ENCODE data around the gene MRPL14. TPM values are rescaled to one million over a fixed set of nuclear protein-coding genes. Genes with fewer than 3 reads are reported as not detected.

Gene MRPL14
- total and polyA plus RNA-seq, 9 of the 15 experiments (the other 6 are each of a cell fraction or from before 2014, with no cell fraction given), result 126 to 424 (median 165) TPM

GRCh38 chr6:44133003-44133931 lies 6.0 kb upstream of the MRPL14 start (continued):
- TF ChIP-seq, protein P1, sequence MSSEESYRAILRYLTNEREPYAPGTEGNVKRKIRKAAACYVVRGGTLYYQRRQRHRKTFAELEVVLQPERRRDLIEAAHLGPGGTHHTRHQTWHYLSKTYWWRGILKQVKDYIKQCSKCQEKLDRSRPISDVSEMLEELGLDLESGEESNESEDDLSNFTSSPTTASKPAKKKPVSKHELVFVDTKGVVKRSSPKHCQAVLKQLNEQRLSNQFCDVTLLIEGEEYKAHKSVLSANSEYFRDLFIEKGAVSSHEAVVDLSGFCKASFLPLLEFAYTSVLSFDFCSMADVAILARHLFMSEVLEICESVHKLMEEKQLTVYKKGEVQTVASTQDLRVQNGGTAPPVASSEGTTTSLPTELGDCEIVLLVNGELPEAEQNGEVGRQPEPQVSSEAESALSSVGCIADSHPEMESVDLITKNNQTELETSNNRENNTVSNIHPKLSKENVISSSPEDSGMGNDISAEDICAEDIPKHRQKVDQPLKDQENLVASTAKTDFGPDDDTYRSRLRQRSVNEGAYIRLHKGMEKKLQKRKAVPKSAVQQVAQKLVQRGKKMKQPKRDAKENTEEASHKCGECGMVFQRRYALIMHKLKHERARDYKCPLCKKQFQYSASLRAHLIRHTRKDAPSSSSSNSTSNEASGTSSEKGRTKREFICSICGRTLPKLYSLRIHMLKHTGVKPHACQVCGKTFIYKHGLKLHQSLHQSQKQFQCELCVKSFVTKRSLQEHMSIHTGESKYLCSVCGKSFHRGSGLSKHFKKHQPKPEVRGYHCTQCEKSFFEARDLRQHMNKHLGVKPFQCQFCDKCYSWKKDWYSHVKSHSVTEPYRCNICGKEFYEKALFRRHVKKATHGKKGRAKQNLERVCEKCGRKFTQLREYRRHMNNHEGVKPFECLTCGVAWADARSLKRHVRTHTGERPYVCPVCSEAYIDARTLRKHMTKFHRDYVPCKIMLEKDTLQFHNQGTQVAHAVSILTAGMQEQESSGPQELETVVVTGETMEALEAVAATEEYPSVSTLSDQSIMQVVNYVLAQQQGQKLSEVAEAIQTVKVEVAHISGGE (CRISPR knock-in tag; IDR thresholded peaks at IDR 0.05), result 0 out of 6 replicates have a peak, but pooled peaks of 1 of the 3 experiments have one; percentile 21
- TF ChIP-seq RCOR1 (IDR thresholded peaks at IDR 0.05; ENCODE audit: borderline replicate concordance in 1 of 2, low read depth in 2 of 2, low read length in 2 of 2), result peak in 1 of 2 experiments; percentile 14; a peak in 1 of 4 replicates
- TF ChIP-seq ZSCAN29 (IDR thresholded peaks at IDR 0.05), result no peak
- no peak for TF ChIP-seq ZNF644 (tag; IDR thresholded peaks at IDR 0.05; ENCODE audit: low read depth)
- TF ChIP-seq NRF1 (conservative IDR thresholded peaks at IDR 0.05 in 1 of 2, IDR thresholded peaks at IDR 0.05 in 1 of 2), result peak; percentile 22 to 43; a peak in 2 of 4 replicates
- TF ChIP-seq ZNF124 (CRISPR knock-in tag; IDR thresholded peaks at IDR 0.05), result no peak
- no peak for TF ChIP-seq HEY1 (CRISPR knock-in tag; IDR thresholded peaks at IDR 0.05; ENCODE audit: borderline replicate concordance)
- TF ChIP-seq, protein P2, sequence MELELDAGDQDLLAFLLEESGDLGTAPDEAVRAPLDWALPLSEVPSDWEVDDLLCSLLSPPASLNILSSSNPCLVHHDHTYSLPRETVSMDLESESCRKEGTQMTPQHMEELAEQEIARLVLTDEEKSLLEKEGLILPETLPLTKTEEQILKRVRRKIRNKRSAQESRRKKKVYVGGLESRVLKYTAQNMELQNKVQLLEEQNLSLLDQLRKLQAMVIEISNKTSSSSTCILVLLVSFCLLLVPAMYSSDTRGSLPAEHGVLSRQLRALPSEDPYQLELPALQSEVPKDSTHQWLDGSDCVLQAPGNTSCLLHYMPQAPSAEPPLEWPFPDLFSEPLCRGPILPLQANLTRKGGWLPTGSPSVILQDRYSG (tag; conservative IDR thresholded peaks at IDR 0.05; ENCODE audit: low read depth), result no peak
- TF ChIP-seq BRF1 (IDR thresholded peaks at IDR 0.05; ENCODE audit: borderline replicate concordance, extremely low read depth, insufficient read length), result no peak
- TF ChIP-seq MIER1 (IDR thresholded peaks at IDR 0.05; ENCODE audit: low read depth), result no peak
- TF ChIP-seq HLTF (IDR thresholded peaks at IDR 0.05), result no peak
- TF ChIP-seq KDM2B (CRISPR knock-in tag; IDR thresholded peaks at IDR 0.05), result 0 out of 2 replicates have a peak, but pooled peaks have one; percentile 45
- TF ChIP-seq, protein P3, sequence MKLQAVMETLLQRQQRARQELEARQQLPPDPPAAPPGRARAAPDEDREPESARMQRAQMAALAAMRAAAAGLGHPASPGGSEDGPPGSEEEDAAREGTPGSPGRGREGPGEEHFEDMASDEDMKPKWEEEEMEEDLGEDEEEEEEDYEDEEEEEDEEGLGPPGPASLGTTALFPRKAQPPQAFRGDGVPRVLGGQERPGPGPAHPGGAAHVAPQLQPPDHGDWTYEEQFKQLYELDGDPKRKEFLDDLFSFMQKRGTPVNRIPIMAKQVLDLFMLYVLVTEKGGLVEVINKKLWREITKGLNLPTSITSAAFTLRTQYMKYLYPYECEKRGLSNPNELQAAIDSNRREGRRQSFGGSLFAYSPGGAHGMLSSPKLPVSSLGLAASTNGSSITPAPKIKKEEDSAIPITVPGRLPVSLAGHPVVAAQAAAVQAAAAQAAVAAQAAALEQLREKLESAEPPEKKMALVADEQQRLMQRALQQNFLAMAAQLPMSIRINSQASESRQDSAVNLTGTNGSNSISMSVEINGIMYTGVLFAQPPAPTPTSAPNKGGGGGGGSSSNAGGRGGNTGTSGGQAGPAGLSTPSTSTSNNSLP (IDR thresholded peaks at IDR 0.05; ENCODE audit: borderline replicate concordance, low read depth, low read length), result no peak
- TF ChIP-seq EWSR1 (IDR thresholded peaks at IDR 0.05; ENCODE audit: borderline replicate concordance, low read depth, partially characterized antibody), result no peak
- no peak for TF ChIP-seq HES1 (IDR thresholded peaks at IDR 0.05; ENCODE audit: low read depth)
- no peak for TF ChIP-seq CBFA2T2 (conservative IDR thresholded peaks at IDR 0.05)
- peak; percentile 84 for TF ChIP-seq ZNF143 (CRISPR knock-in tag; IDR thresholded peaks at IDR 0.05)
- no peak for TF ChIP-seq NFATC3 (IDR thresholded peaks at IDR 0.05)
- TF ChIP-seq TARDBP (IDR thresholded peaks at IDR 0.05), result no peak
- TF ChIP-seq FOXJ2 (tag; IDR thresholded peaks at IDR 0.05), result no peak

All from K562 (cell line).